Panc1 (cell line): ENCODE results near the gene RTL1. TPM values are rescaled to one million over a fixed set of nuclear protein-coding genes. Genes with fewer than 3 reads are reported as not detected.

Experiments used
- ATAC-seq: fragments of 200-7000 bp; cut with Tn5 transposase; 2 replicates; pipeline ENCODE4 v1.9.1; 2020; ENCODE audit warnings: mild to moderate bottlenecking, moderate library complexity
- BruUV-seq: library from RNA; stranded (reverse); fragments of 400-500 nt; replicated peaks from 2 replicates; lab custom pipeline; 2021; lab: Mats Ljungman, UMichigan
- CTCF ChIA-PET: fragments of 300-600 bp; sonication (Branson Sonifier 250); formaldehyde crosslinking; loops from one replicate; lab custom pipeline; 2022; ENCODE audit warnings: antibody characterized with exemption; lab: Charles Lee
- POLR2A ChIA-PET: fragments of 300-600 bp; sonication (Branson Sonifier 250); formaldehyde crosslinking; loops from one replicate; lab custom pipeline; 2022; ENCODE audit warnings: antibody characterized with exemption; lab: Charles Lee
- DNase-seq: peaks from one replicate; pipeline ENCODE4 v3.0.0-alpha.2; 2010; ENCODE audit warnings: low read depth, low spot score
- H3K27ac ChIP-seq: 2 replicates; pipeline ENCODE4 v1.5.1; 2011; ENCODE audit warnings: mild to moderate bottlenecking, low read length, inconsistent platforms
- H3K27me3 ChIP-seq: fragments of 200-500 bp; sonication (Bioruptor generic); 2 replicates; pipeline ENCODE4 v1.6.0; 2014; ENCODE audit warnings: low read length, inconsistent platforms; ENCODE audit not compliant: control insufficient read depth, insufficient read depth
- H3K36me3 ChIP-seq: fragments of 200-500 bp; sonication (Bioruptor generic); 2 replicates; pipeline ENCODE4 v1.5.1; 2014; ENCODE audit warnings: inconsistent platforms, mild to moderate bottlenecking, low read length, moderate library complexity; ENCODE audit not compliant: control insufficient read depth, insufficient read depth
- H3K4me1 ChIP-seq: 2 replicates; pipeline ENCODE4 v1.5.1; 2011; ENCODE audit warnings: inconsistent platforms, mild to moderate bottlenecking, low read length, moderate library complexity; ENCODE audit not compliant: control insufficient read depth, insufficient read depth
- H3K4me3 ChIP-seq, 2 experiments: 2 replicates each; pipeline ENCODE4 v1.5.1; 2011 to 2012; ENCODE audit warnings: low read depth in 2 of 2, low read length in 2 of 2, mild to moderate bottlenecking in 2 of 2, inconsistent platforms in 1 of 2, moderate library complexity in 1 of 2
- H3K9me3 ChIP-seq: fragments of 200-500 bp; sonication (Bioruptor generic); 2 replicates; pipeline ENCODE4 v1.5.1; 2014; ENCODE audit warnings: low read depth, mild to moderate bottlenecking, inconsistent platforms, low read length, moderate library complexity; ENCODE audit not compliant: control insufficient read depth, insufficient read depth
- CTCF ChIP-seq: fragments of 450-650 bp; IDR thresholded peaks from 2 replicates; pipeline ENCODE4 v1.5.1; 2017; ENCODE audit warnings: mild to moderate bottlenecking
- POLR2AphosphoS5 ChIP-seq: IDR thresholded peaks from 2 replicates; pipeline ENCODE4 v1.6.1; 2012; ENCODE audit warnings: mild to moderate bottlenecking, low read depth, low read length, moderate library complexity
- REST ChIP-seq, 2 experiments: IDR thresholded peaks; 2 replicates each; pipeline ENCODE4 v1.6.1; 2011 to 2012; ENCODE audit warnings: low read depth in 2 of 2, control low read depth in 1 of 2, low read length in 1 of 2, mild to moderate bottlenecking in 1 of 2, moderate library complexity in 1 of 2; ENCODE audit not compliant: insufficient read depth in 1 of 2
- SIN3A ChIP-seq: IDR thresholded peaks from 2 replicates; pipeline ENCODE4 v1.6.1; 2012; ENCODE audit warnings: low read depth, mild to moderate bottlenecking, low read length, moderate library complexity, borderline replicate concordance; ENCODE audit not compliant: insufficient read depth
- TCF7L2 ChIP-seq: IDR thresholded peaks from 2 replicates; pipeline ENCODE4 v1.6.1; 2011; ENCODE audit warnings: mild to moderate bottlenecking, low read depth, low read length, inconsistent platforms
- in situ Hi-C: cut with HindIII; loops from 2 replicates; pipeline ENCODE4 v1.10.0; 2016; ENCODE audit warnings: low sequenced_read_pairs, low pct_unique_long_range_greater_than_20kb
- intact Hi-C: fragments of 100-400 bp; cut with micrococcal nuclease; formaldehyde crosslinking; loops from one replicate; pipeline ENCODE4 v1.10.0; 2022; ENCODE audit not compliant: unreplicated experiment
- total RNA-seq: library from RNA; stranded (reverse); gene quantifications from one replicate; pipeline ENCODE4 v1.2.1, GENCODE V29; 2021; ENCODE audit not compliant: unreplicated experiment

The RTL1 gene
- total RNA-seq, 1 experiment from 2014 or later = not detected

- no TSS peak for BruUV-seq
- POLR2A ChIA-PET = interaction anchor here (0.6 kb wide), 1 partner anchor 15 kb away, joined by 3 read pairs; no protein-coding TSS in a partner anchor
- in situ Hi-C loops (no loop called here), intact Hi-C loops (no loop called here)
- CTCF ChIA-PET = interaction anchor here (0.6 kb wide), 1 partner anchor 451 kb away, joined by 4 read pairs; no protein-coding TSS in a partner anchor
- ATAC-seq (0 out of 2 replicates have a peak, but pooled peaks have one; percentile 4), DNase-seq (no peak)
- Histone ChIP-seq H3K4me3 (no peak overlapping the region), H3K4me1 (no peaks in the 10 kb centered on the region), H3K36me3 (no peaks in the 10 kb centered on the region), H3K27ac (no peak overlapping the region), H3K27me3 (no peaks in the 10 kb centered on the region), H3K9me3 (no peaks in the 10 kb centered on the region)
- TF ChIP-seq SIN3A (no peak), CTCF (no peak)
Measured at GRCh38 chr14:100835548-100836310, 67.8 kb downstream of the RTL1 start.

- in situ Hi-C loops = no loop called here
- POLR2A ChIA-PET = no interaction called here
- ATAC-seq = peak; percentile 32
Measured at GRCh38 chr14:100834794-100835547, 68.6 kb downstream of the RTL1 start.

More at GRCh38 chr14:100834794-100835547, 68.6 kb downstream of the RTL1 start:
- TF ChIP-seq TCF7L2 (no peak), POLR2AphosphoS5 (no peak), REST (IDR thresholded peaks at IDR 0.05; ENCODE audit: insufficient read depth in 1 of 2, low read depth in 2 of 2, low read length in 1 of 2) (no peak), CTCF (no peak), SIN3A (no peak)
- no peak overlapping the region for H3K4me3 ChIP-seq
- intact Hi-C loops = no loop called here
- H3K9me3 ChIP-seq = no peaks in the 10 kb centered on the region
- no peaks in the 10 kb centered on the region for H3K27me3 ChIP-seq
- no TSS peak for BruUV-seq
- CTCF ChIA-PET = interaction anchor here (0.6 kb wide), 1 partner anchor 450 kb away, joined by 4 read pairs; no protein-coding TSS in a partner anchor
- no peak for DNase-seq
- no peaks in the 10 kb centered on the region for H3K4me1 ChIP-seq
- no peak overlapping the region for H3K27ac ChIP-seq
- no peaks in the 10 kb centered on the region for H3K36me3 ChIP-seq
